ENCODE results near the gene SS18. TPM values are rescaled to one million over a fixed set of nuclear protein-coding genes. Genes with fewer than 3 reads are reported as not detected.

Gene SS18
- polyA plus RNA-seq, 3 donors = 16.3 to 39.3 (median 37.3) TPM

DNA sequence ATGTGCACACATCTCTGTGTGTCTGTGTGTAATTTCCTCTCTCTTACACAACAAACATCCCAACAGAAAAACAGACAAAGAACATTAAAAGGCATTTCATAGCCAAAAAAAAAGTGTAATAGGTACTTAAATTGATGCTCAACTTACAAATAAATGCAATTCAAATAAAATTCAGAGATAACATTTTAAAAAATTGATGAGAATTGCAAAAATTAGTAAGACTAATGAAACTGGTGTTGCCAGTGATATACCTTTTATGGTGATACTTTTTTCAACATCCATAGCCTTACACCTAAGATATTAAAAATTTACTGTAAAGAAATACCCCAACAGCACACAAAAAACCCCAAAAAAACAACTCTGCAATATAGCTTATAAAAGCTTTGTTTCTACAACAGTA is 76.0 kb downstream of the SS18 start:
- H3K27ac ChIP-seq (ENCODE audit: low read depth, low read length) = no peak overlapping the region

- WGBS, 3 donors = 91 to 100% (median 99%) methylated on average over 1 of the region's 1 CpG
- H3K27ac ChIP-seq (ENCODE audit: low read depth, low read length) = no peak overlapping the region
These were observed 81.8 kb downstream of the SS18 start for GRCh38 chr18:26008619-26009018.

- no peak overlapping the region for H3K27ac ChIP-seq (ENCODE audit: low read depth, low read length)
- 88 to 100% (median 92%) methylated on average over 1 of the region's 1 CpG for WGBS, 3 donors
These were observed 82.3 kb downstream of the SS18 start for GRCh38 chr18:26008096-26008495.

DNA sequence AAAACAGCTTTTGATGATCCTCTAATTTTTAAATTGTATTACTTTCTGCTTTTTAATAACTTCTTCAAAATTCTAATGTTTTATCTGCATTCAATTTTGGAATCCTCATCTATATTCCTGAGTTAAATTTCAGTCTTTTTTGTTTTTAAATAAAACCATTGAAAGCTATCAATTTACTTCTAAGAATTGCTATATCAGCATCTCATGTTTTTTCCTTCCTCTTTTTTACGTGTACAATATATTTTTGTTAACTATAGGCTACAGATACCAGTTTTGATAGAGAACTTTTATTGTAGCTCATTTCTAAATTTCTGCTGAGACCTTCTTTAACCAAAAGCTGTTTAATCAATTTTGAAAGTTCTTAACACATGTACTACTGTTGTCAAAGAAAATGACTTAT is 84.5 kb downstream of the SS18 start:
- WGBS, 3 donors = 29 to 71% (median 49%) methylated on average over 1 of the region's 1 CpG

DNA sequence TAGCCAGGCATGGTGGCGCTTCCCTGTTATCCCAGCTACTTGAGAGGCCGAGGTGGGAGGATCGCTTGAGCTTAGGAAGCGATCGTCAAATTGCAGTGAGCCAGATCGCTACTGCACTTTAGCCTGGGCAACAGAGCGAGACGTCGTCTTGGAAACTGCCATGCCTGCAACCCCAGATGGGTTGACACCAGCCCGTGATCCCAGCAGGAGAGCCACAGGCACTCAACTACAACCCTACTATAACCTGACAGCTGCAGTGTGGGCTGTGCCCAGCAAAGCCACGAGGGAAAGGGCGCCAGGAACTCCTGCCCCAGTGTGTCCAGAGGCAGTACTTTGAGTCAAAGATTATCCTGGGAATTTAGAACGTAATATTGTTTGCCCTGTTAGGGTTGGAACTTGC is 85.6 kb downstream of the SS18 start:
- no peak overlapping the region for H3K27ac ChIP-seq (ENCODE audit: low read depth, low read length)
- WGBS, 3 donors = 88 to 93% (median 91%) methylated on average over 13 of the region's 13 CpGs

More for the DNA sequence above, 84.5 kb downstream of the SS18 start:
- H3K27ac ChIP-seq (ENCODE audit: low read depth, low read length) = no peak overlapping the region

GRCh38 chr18:26003817-26004216 is 86.6 kb downstream of the SS18 start:
- WGBS, 3 donors = 74 to 90% (median 87%) methylated on average over 4 of the region's 4 CpGs
- no peak overlapping the region for H3K27ac ChIP-seq (ENCODE audit: low read depth, low read length)

- WGBS, 3 donors = 57 to 89% (median 88%) methylated on average over 2 of the region's 2 CpGs
- no peak overlapping the region for H3K27ac ChIP-seq (ENCODE audit: low read depth, low read length)
These were observed 87.1 kb downstream of the SS18 start for GRCh38 chr18:26003356-26003755.

- WGBS, 3 donors = 79 to 85% (median 82%) methylated on average over 1 of the region's 1 CpG
- no peak overlapping the region for H3K27ac ChIP-seq (ENCODE audit: low read depth, low read length)
These were observed 88.0 kb downstream of the SS18 start for GRCh38 chr18:26002375-26002910.

DNA sequence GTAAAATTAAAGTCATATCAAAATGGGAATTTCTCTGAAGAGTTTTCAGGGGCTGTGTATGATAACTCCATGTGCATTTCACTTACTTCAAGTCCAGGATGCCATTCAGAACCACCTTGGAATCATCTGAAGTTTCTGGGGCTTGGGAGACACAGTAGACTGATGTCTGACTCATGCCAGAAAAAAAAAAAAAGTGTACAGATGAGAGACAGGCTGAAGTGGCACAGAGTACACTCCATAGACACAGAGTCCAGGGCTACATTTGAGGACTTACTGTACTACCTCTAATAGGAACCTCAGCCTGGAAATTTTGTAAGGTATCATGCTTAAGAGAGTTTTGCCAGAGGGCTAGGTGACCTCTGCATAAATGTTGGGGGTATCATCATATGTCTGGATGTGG is 92.0 kb downstream of the SS18 start:
- no peak overlapping the region for H3K27ac ChIP-seq (ENCODE audit: low read depth, low read length)

DNA sequence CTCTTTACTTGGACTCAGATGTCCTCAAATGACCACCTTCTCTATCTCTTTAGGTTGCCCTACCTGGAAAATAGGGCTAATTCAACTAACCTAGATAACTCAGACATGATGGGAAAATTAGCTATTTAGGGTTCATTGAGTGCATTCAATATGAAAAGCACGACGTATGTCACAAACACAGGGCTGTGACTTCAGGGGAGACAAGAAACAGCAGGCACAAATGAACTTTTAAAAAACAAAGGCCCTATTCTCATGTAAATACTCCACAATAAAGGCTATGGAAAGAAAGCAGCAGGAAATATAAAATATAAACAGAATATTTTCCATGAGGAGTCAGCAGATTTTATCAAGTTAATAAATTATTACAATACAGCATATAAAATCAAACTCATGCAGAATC is 97.8 kb downstream of the SS18 start:
- 77 to 91% (median 84%) methylated on average over 2 of the region's 2 CpGs for WGBS, 3 donors
- no peak overlapping the region for H3K27ac ChIP-seq (ENCODE audit: low read depth, low read length)

DNA sequence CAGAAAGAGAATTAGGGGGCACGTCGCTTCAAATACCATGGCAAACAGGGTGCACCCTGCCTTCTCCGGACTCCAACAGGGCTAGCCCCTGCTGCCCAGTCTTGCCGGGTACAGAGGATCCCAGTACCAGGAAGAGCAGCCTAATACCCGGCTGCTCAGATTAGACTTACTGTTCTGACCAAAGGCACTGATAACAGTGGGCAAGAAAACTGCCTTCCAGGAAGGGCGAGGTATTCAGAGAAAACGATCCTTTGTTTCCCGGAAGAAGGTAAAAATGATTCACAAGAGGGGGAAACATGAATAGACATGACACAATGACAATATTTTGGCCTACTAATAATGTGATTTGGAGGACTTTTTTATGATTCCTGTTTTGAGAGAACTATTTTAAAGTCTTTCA is 99.9 kb downstream of the SS18 start:
- 83 to 90% (median 88%) methylated on average over 8 of the region's 8 CpGs for WGBS, 3 donors
- no peak overlapping the region for H3K27ac ChIP-seq (ENCODE audit: low read depth, low read length)

DNA sequence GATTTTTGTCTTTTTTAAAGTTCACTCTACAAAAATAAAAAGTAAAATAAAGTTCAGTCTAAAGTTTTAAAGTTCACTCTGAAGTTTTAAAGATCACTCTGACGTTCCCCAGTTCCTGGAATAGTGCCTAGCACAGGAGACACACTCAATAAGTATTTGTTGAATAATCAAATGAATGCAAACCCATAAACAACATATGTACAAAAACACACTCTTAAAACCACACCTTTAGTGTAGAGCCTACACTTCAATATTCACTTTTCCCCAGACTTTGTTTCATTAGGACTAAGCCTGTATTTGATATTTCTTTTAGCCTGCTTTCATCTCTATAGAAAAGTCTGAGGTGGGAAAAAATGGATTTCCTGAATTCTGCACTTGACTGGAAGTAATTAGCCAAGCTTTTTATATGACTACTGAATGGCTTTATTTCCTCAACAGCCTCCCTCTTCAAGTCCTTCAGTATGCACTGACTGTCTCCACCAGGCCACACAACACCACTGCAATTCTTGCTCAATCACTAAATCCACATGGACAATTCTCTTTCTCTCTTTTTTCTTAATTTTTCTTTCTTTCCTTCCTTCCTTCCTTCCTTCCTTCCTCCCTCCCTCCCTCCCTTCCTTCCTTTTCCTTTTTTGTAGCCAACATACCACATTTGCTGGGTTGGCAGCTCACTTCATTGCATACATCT is 104.6 kb downstream of the SS18 start:
- 27 to 51% (median 33%) methylated on average over 1 of the region's 1 CpG for WGBS, 3 donors
- H3K27ac ChIP-seq (ENCODE audit: low read depth, low read length) = no peak overlapping the region

GRCh38 chr18:25983730-25984129 is 106.7 kb downstream of the SS18 start:
- whole genome bisulfite sequencing, 3 donors = 96 to 100% (median 100%) methylated on average over 2 of the region's 2 CpGs
- H3K27ac ChIP-seq (ENCODE audit: low read depth, low read length) = no peak overlapping the region

DNA sequence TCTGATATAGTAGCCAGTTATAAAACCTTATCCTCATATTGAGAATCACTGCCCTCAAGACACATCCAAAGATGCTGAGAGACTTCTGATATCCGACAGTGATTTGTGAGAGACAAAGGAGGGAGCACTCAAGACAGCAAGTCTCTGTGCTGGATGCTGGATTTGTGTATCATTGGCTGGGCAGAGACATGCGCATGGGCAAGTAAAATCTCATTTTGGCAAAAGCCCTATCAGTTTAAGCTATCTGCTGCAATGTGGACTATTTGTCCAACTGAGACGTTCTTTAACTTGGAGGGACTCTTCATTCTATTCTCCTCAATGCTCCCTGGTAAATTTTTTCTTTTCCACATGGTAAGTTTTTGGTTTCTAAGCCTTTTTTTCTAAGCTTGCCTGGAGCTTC is 107.5 kb downstream of the SS18 start:
- 78 to 92% (median 89%) methylated on average over 3 of the region's 3 CpGs for WGBS, 3 donors
- H3K27ac ChIP-seq (ENCODE audit: low read depth, low read length) = no peak overlapping the region

DNA sequence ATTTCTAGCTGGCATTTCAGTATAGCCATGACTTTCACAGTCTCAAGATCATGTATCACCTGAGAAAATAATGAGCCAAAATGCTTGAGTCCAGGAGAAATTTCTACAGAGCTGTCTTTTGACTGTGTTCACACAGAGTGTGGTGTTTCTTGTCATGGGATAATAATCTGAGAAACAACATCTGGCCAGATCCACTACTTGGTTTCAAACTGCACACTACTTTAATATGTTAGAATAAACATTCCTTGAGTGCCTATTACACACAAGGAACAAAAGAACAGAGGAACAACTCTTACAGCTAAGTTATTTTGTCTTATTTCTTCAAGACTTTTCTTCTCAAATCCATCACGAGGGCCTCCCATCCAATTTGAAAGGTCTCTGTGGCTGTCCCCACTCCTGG is 108.3 kb downstream of the SS18 start:
- no peak overlapping the region for H3K27ac ChIP-seq (ENCODE audit: low read depth, low read length)
- 21 to 67% (median 63%) methylated on average over 1 of the region's 1 CpG for WGBS, 3 donors

DNA sequence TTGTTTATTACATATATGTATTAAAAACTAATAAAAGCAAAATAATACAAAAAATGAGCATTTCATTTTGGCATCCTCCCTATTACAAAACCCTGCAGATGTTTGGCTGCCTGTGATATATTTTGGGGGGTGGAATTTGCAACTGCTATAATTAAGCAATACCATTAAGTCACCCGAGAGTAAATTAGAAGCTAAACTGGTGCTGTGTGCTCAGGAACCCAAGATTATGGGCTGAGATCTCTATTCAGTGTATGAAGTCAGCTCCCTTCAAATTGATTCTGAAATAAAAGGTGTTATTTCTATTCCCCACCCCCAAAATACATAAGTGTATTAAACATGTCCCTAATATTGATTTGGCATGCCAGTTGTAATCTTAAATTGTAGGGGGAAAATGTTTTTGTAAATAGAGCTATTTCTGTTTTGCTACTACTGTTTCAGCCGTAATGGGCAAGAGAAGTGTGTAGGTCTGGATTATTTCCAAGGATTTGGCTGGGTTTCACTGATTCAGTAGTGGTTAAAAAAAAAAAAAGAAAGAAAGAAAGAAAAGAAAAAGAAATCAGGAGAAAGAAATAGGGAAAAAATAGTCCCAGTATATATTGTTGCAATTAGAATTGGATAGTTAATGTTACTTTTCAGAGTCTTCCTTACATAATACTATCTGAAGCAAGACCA is 110.9 kb downstream of the SS18 start:
- H3K27ac ChIP-seq (ENCODE audit: low read depth, low read length) = no peak overlapping the region
- WGBS, 3 donors = 36 to 52% (median 41%) methylated on average over 2 of the region's 2 CpGs

GRCh38 chr18:25976554-25976953 is 113.9 kb downstream of the SS18 start:
- WGBS, 3 donors = 72 to 81% (median 79%) methylated on average over 2 of the region's 2 CpGs
- no peak overlapping the region for H3K27ac ChIP-seq (ENCODE audit: low read depth, low read length)

DNA sequence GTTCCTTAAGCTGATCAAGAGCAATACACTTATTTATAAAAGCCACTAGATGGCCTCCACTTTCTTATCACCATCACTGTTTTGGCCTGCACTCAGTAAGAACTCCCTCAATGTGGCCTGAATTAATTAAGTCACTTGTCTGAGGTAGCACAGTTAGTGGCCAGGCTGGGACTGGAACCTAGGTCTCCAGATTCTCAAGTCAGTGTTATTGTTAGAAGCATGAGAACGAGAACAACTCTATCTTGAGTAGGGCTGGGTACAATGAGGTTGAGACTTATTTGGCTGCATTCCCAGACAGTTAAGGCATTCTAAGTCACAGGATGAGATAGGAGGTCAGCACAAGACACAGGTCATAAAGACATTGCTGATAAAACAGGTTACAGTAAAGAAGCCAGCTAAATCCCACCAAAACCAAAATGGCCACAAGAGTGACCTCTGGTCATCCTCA is 115.8 kb downstream of the SS18 start:
- WGBS, 3 donors = 61 to 69% (median 66%) methylated on average over 1 of the region's 1 CpG
- no peak overlapping the region for H3K27ac ChIP-seq (ENCODE audit: low read depth, low read length)

Data from adipose tissue (tissue), 3 donors.